Thymus (tissue), 14 donors: Measurements from ENCODE around the gene LMO4. TPM values are rescaled to one million over a fixed set of nuclear protein-coding genes. Genes with fewer than 3 reads are reported as not detected.
A peak's percentile ranks its signal among the peaks of the same experiment; 100 is the strongest.

Experiments
- DNase-seq, 9 donors: peaks; one replicate each; pipeline ENCODE4 v3.0.0-alpha.2; 2013; ENCODE audit warnings: low spot score in 9 of 9, low read depth in 6 of 9, missing footprints in 1 of 9
- H3K27ac ChIP-seq, 2 donors: one replicate each; pipeline ENCODE4 v1.5.1; 2013; ENCODE audit warnings: control low read depth in 1 of 2, low read depth in 1 of 2, low read length in 1 of 2, mild to moderate bottlenecking in 1 of 2, moderate library complexity in 1 of 2
- H3K27me3 ChIP-seq, 2 donors: one replicate each; pipeline ENCODE4 v1.5.1; 2013; ENCODE audit warnings: low read length in 1 of 2; ENCODE audit not compliant: control insufficient read depth in 2 of 2, insufficient read depth in 1 of 2
- H3K36me3 ChIP-seq, 2 donors: one replicate each; pipeline ENCODE4 v1.5.1; 2013; ENCODE audit warnings: low read length in 1 of 2, mild to moderate bottlenecking in 1 of 2, moderate library complexity in 1 of 2; ENCODE audit not compliant: control insufficient read depth in 2 of 2, insufficient read depth in 2 of 2
- H3K4me1 ChIP-seq, 2 donors: one replicate each; pipeline ENCODE4 v1.5.1; 2013; ENCODE audit warnings: low read length in 2 of 2; ENCODE audit not compliant: control insufficient read depth in 2 of 2, insufficient read depth in 2 of 2
- H3K4me3 ChIP-seq, 2 donors: one replicate each; pipeline ENCODE4 v1.5.1; 2013; ENCODE audit warnings: low read length in 2 of 2, control low read depth in 1 of 2, mild to moderate bottlenecking in 1 of 2
- H3K9me3 ChIP-seq, 2 donors: one replicate each; pipeline ENCODE4 v1.5.1; 2013; ENCODE audit warnings: low read length in 1 of 2, mild to moderate bottlenecking in 1 of 2; ENCODE audit not compliant: control insufficient read depth in 2 of 2, insufficient read depth in 1 of 2
- WGBS: extraction: QIAGEN DNeasy Blood & Tissue Kit; methylation state at CpG from one replicate; pipeline ENCODE4 v1.1.7; 2013; 5-methylcytosine and 5-hydroxymethylcytosine counted together
- long read RNA-seq, 10 donors: transcript quantifications; one replicate each; lab custom pipeline, GENCODE V29; 2026
- polyA plus RNA-seq: library from polyadenylated mRNA; stranded (reverse); fragments of 200-250 nt; gene quantifications from one replicate; pipeline ENCODE4 v1.2.3, GENCODE V29; 2013
- total RNA-seq: library from RNA; stranded (reverse); fragments of 120-200 nt; gene quantifications from one replicate; pipeline ENCODE4 v1.2.4, GENCODE V29; 2013
- donor health status: healthy.

LMO4 gene
- 42.5 TPM for total RNA-seq
- 57.0 TPM for polyA plus RNA-seq
- long read RNA-seq, donor 1, result 0 reads
- long read RNA-seq, donor 2, full-length matches to known transcripts, result 45 of 45 reads
- long read RNA-seq, donor 2, partial matches to known transcripts, result 0 of 45 reads
- long read RNA-seq, donor 2, other reads (novel, unspliced or antisense), result 0 of 45 reads
- long read RNA-seq, donor 3, full-length matches to known transcripts, result 49 of 49 reads
- long read RNA-seq, donor 3, partial matches to known transcripts, result 0 of 49 reads
- long read RNA-seq, donor 3, other reads (novel, unspliced or antisense), result 0 of 49 reads
- long read RNA-seq, donor 4, full-length matches to known transcripts, result 20 of 20 reads
- long read RNA-seq, donor 4, partial matches to known transcripts, result 0 of 20 reads
- long read RNA-seq, donor 4, other reads (novel, unspliced or antisense), result 0 of 20 reads
- long read RNA-seq, donor 5, full-length matches to known transcripts, result 59 of 59 reads
- long read RNA-seq, donor 5, partial matches to known transcripts, result 0 of 59 reads
- long read RNA-seq, donor 5, other reads (novel, unspliced or antisense), result 0 of 59 reads
- long read RNA-seq, donor 6, full-length matches to known transcripts, result 23 of 76 reads
- long read RNA-seq, donor 6, partial matches to known transcripts, result 53 of 76 reads
- long read RNA-seq, donor 6, other reads (novel, unspliced or antisense), result 0 of 76 reads
- long read RNA-seq, donor 7, full-length matches to known transcripts, result 27 of 27 reads
- long read RNA-seq, donor 7, partial matches to known transcripts, result 0 of 27 reads
- long read RNA-seq, donor 7, other reads (novel, unspliced or antisense), result 0 of 27 reads
- long read RNA-seq, donor 8, full-length matches to known transcripts, result 14 of 14 reads
- long read RNA-seq, donor 8, partial matches to known transcripts, result 0 of 14 reads
- long read RNA-seq, donor 8, other reads (novel, unspliced or antisense), result 0 of 14 reads
- long read RNA-seq, donor 9, full-length matches to known transcripts, result 22 of 22 reads
- long read RNA-seq, donor 9, partial matches to known transcripts, result 0 of 22 reads
- long read RNA-seq, donor 9, other reads (novel, unspliced or antisense), result 0 of 22 reads
- long read RNA-seq, donor 10, full-length matches to known transcripts, result 39 of 39 reads
- long read RNA-seq, donor 10, partial matches to known transcripts, result 0 of 39 reads
- long read RNA-seq, donor 10, other reads (novel, unspliced or antisense), result 0 of 39 reads

- DNase-seq, result peak in 6 of 9 donors; percentile 73 to 90 (median 78)
- peak within 1 kb of the TSS; percentile 83 to 84 for H3K27ac ChIP-seq
- H3K36me3 ChIP-seq, result peaks cover 0 to 11% of the 10 kb centered on the region in 2 donors
- under 1% methylated on average over 93 of the region's 93 CpGs for WGBS
- peaks cover 1 to 4% of the 10 kb centered on the region in 2 donors for H3K9me3 ChIP-seq
- peaks cover 3 to 7% of the 10 kb centered on the region in 2 donors for H3K27me3 ChIP-seq
- peaks cover 11 to 20% of the 10 kb centered on the region in 2 donors for H3K4me1 ChIP-seq
- H3K4me3 ChIP-seq, result peak within 1 kb of the TSS; percentile 69 to 84
Measured at GRCh38 chr1:87328272-87329050, at the start of gene LMO4. Gene LMO4, plus strand, starts transcription at chr1:87328880. Its CDS starts 3,136 bp downstream, at chr1:87332016.

- H3K9me3 ChIP-seq, result no peaks in the 10 kb centered on the region
Measured at GRCh38 chr1:87279536-87279875, 49.2 kb upstream of the LMO4 start.

GRCh38 chr1:87279966-87280535 is 48.6 kb upstream of the LMO4 start:
- H3K4me1 ChIP-seq, result no peaks in the 10 kb centered on the region
- no peaks in the 10 kb centered on the region for H3K9me3 ChIP-seq
- H3K27me3 ChIP-seq, result no peaks in the 10 kb centered on the region
- peak in 1 of 9 donors; percentile 19 for DNase-seq
- H3K27ac ChIP-seq, result no peak overlapping the region
- H3K4me3 ChIP-seq, result no peak overlapping the region
- 81% methylated on average over 2 of the region's 2 CpGs for WGBS
- no peaks in the 10 kb centered on the region for H3K36me3 ChIP-seq

More at GRCh38 chr1:87279536-87279875, 49.2 kb upstream of the LMO4 start:
- no peaks in the 10 kb centered on the region for H3K36me3 ChIP-seq
- H3K4me1 ChIP-seq, result no peaks in the 10 kb centered on the region
- WGBS, result 97% methylated on average over 2 of the region's 2 CpGs
- H3K27me3 ChIP-seq, result no peaks in the 10 kb centered on the region
- H3K4me3 ChIP-seq, result no peak overlapping the region
- no peak for DNase-seq
- no peak overlapping the region for H3K27ac ChIP-seq

GRCh38 chr1:87284456-87285240 is 44.0 kb upstream of the LMO4 start:
- Histone ChIP-seq H3K27ac (no peak overlapping the region), H3K9me3 (no peaks in the 10 kb centered on the region), H3K4me3 (no peak overlapping the region), H3K27me3 (no peaks in the 10 kb centered on the region), H3K36me3 (no peaks in the 10 kb centered on the region), H3K4me1 (no peaks in the 10 kb centered on the region)
- DNase-seq, result no peak
- WGBS, result 94% methylated on average over 13 of the region's 13 CpGs

GRCh38 chr1:87291107-87291506 is 37.6 kb upstream of the LMO4 start:
- DNase-seq, result no peak
- Histone ChIP-seq H3K27ac (no peak overlapping the region), H3K36me3 (no peaks in the 10 kb centered on the region), H3K9me3 (no peaks in the 10 kb centered on the region), H3K27me3 (no peaks in the 10 kb centered on the region), H3K4me1 (no peaks in the 10 kb centered on the region), H3K4me3 (no peak overlapping the region)
- 82% methylated on average over 1 of the region's 1 CpG for WGBS

- H3K27me3 ChIP-seq, result no peaks in the 10 kb centered on the region
- no peaks in the 10 kb centered on the region for H3K4me1 ChIP-seq
- no peaks in the 10 kb centered on the region for H3K9me3 ChIP-seq
- 51% methylated on average over 9 of the region's 9 CpGs for WGBS
- H3K36me3 ChIP-seq, result no peaks in the 10 kb centered on the region
- H3K27ac ChIP-seq, result no peak overlapping the region
- no peak overlapping the region for H3K4me3 ChIP-seq
- DNase-seq, result peak; percentile 41 to 85 (median 72)
Measured at GRCh38 chr1:87292684-87293493, 35.8 kb upstream of the LMO4 start.

- no peaks in the 10 kb centered on the region for H3K36me3 ChIP-seq
- no peak for DNase-seq
- no peaks in the 10 kb centered on the region for H3K27me3 ChIP-seq
- no peaks in the 10 kb centered on the region for H3K4me1 ChIP-seq
- H3K27ac ChIP-seq, result no peak overlapping the region
- 96% methylated on average over 5 of the region's 5 CpGs for WGBS
- H3K9me3 ChIP-seq, result no peaks in the 10 kb centered on the region
- H3K4me3 ChIP-seq, result no peak overlapping the region
Measured at GRCh38 chr1:87294633-87295032, 34.0 kb upstream of the LMO4 start.
